IMR-90 (cell line): ENCODE results near the gene RAD51B. TPM values are rescaled to one million over a fixed set of nuclear protein-coding genes. Genes with fewer than 3 reads are reported as not detected.

Experiments
- ATAC-seq: fragments of 200-7000 bp; cut with Tn5 transposase; 2 replicates; pipeline ENCODE4 v1.9.1; 2020; ENCODE audit warnings: low read depth, mild to moderate bottlenecking, moderate library complexity
- BruUV-seq: library from RNA; stranded (reverse); fragments of 400-500 nt; replicated peaks from 2 replicates; lab custom pipeline; 2021; lab: Mats Ljungman, UMichigan
- CTCF ChIA-PET: fragments of 300-600 bp; formaldehyde crosslinking; extraction: SDS; loops from one replicate; lab custom pipeline; 2021; ENCODE audit warnings: antibody characterized with exemption; lab: Yijun Ruan, JAX
- POLR2A ChIA-PET: fragments of 300-600 bp; sonication (Branson Sonifier 250); formaldehyde crosslinking; loops from one replicate; lab custom pipeline; 2022; ENCODE audit warnings: antibody characterized with exemption; ENCODE audit not compliant: unreplicated experiment; lab: Charles Lee
- DNase-seq: peaks from one replicate; pipeline ENCODE4 v3.0.0; 2013
- H2AFZ ChIP-seq: replicated peaks from 2 replicates; pipeline ENCODE3; 2013; ENCODE audit warnings: low read length, mild to moderate bottlenecking; ENCODE audit not compliant: poor library complexity
- H2AK5ac ChIP-seq: 2 replicates; pipeline ENCODE4 v1.6.1; 2013; ENCODE audit warnings: low read depth, low read length, inconsistent platforms
- H2AK9ac ChIP-seq: replicated peaks from 2 replicates; pipeline ENCODE3; 2013; ENCODE audit warnings: mild to moderate bottlenecking, low read depth, low read length, moderate library complexity; ENCODE audit not compliant: poor library complexity
- H2BK120ac ChIP-seq: 2 replicates; pipeline ENCODE4 v1.6.1; 2013; ENCODE audit warnings: low read depth, low read length, inconsistent platforms
- H2BK15ac ChIP-seq: 3 replicates; pipeline ENCODE4 v1.6.1; 2013; ENCODE audit warnings: low read depth, low read length, inconsistent platforms
- H2BK20ac ChIP-seq: 2 replicates; pipeline ENCODE4 v1.6.1; 2013; ENCODE audit warnings: low read depth, mild to moderate bottlenecking, inconsistent platforms, low read length, moderate library complexity
- H2BK5ac ChIP-seq: 2 replicates; pipeline ENCODE4 v1.6.1; 2013; ENCODE audit warnings: mild to moderate bottlenecking, low read depth, low read length, inconsistent platforms; ENCODE audit not compliant: poor library complexity, severe bottlenecking
- H3K14ac ChIP-seq: replicated peaks from 2 replicates; pipeline ENCODE4 v1.6.1; 2013; ENCODE audit warnings: low read depth, low read length, inconsistent platforms
- H3K18ac ChIP-seq: 2 replicates; pipeline ENCODE4 v1.6.1; 2013; ENCODE audit warnings: low read depth, low read length, control low read depth
- H3K23ac ChIP-seq: 2 replicates; pipeline ENCODE4 v1.6.1; 2013; ENCODE audit warnings: low read depth, low read length, inconsistent platforms
- H3K27ac ChIP-seq: 2 replicates; pipeline ENCODE4 v1.5.1; 2013; ENCODE audit warnings: mild to moderate bottlenecking, control low read depth, low read length; ENCODE audit not compliant: insufficient read depth
- H3K27me3 ChIP-seq: 2 replicates; pipeline ENCODE4 v1.6.1; 2013; ENCODE audit warnings: low read length; ENCODE audit not compliant: control insufficient read depth, insufficient read depth
- H3K36me3 ChIP-seq: 2 replicates; pipeline ENCODE4 v1.6.1; 2013; ENCODE audit warnings: low read length, mixed read lengths; ENCODE audit not compliant: control insufficient read depth, insufficient read depth
- H3K4ac ChIP-seq: 2 replicates; pipeline ENCODE4 v1.6.1; 2013; ENCODE audit warnings: low read depth, low read length, inconsistent platforms
- H3K4me1 ChIP-seq: 2 replicates; pipeline ENCODE4 v1.6.1; 2013; ENCODE audit warnings: low read length, mixed read lengths; ENCODE audit not compliant: control insufficient read depth, insufficient read depth
- H3K4me2 ChIP-seq: 2 replicates; pipeline ENCODE4 v1.6.1; 2013; ENCODE audit warnings: low read depth, mild to moderate bottlenecking, control low read depth, low read length, moderate library complexity
- H3K4me3 ChIP-seq: 2 replicates; pipeline ENCODE4 v1.5.1; 2013; ENCODE audit warnings: low read depth, mild to moderate bottlenecking, control low read depth, low read length, moderate library complexity; ENCODE audit not compliant: insufficient read depth
- H3K56ac ChIP-seq: 2 replicates; pipeline ENCODE4 v1.6.1; 2013; ENCODE audit warnings: low read length, inconsistent platforms; ENCODE audit not compliant: insufficient read depth; ENCODE audit errors: extremely low read depth
- H3K79me1 ChIP-seq, 2 experiments: 2 replicates each; pipeline ENCODE4 v1.6.1; 2013; ENCODE audit warnings: low read length in 2 of 2, inconsistent platforms in 1 of 2, low read depth in 1 of 2
- H3K9ac ChIP-seq: 2 replicates; pipeline ENCODE4 v1.6.1; 2013; ENCODE audit warnings: low read depth, low read length, control low read depth
- H3K9me1 ChIP-seq: 2 replicates; pipeline ENCODE4 v1.6.1; 2013; ENCODE audit warnings: low read length, inconsistent platforms; ENCODE audit not compliant: insufficient read depth
- H3K9me3 ChIP-seq: 2 replicates; pipeline ENCODE4 v1.6.1; 2013; ENCODE audit warnings: low read length; ENCODE audit not compliant: control insufficient read depth, insufficient read depth
- H4K20me1 ChIP-seq: 2 replicates; pipeline ENCODE4 v1.6.1; 2013; ENCODE audit warnings: low read length, inconsistent platforms; ENCODE audit not compliant: insufficient read depth
- H4K5ac ChIP-seq: 2 replicates; pipeline ENCODE4 v1.6.1; 2013; ENCODE audit warnings: mild to moderate bottlenecking, low read depth, low read length, control low read depth
- H4K8ac ChIP-seq, 2 experiments: 2 replicates each; pipeline ENCODE4 v1.6.1; 2013; ENCODE audit warnings: low read depth in 2 of 2, low read length in 2 of 2, control low read depth in 1 of 2, inconsistent platforms in 1 of 2
- H4K91ac ChIP-seq: 2 replicates; pipeline ENCODE4 v1.6.1; 2013; ENCODE audit warnings: low read depth, low read length, inconsistent platforms; ENCODE audit not compliant: insufficient read depth
- BHLHE40 ChIP-seq: fragments of 150-350 bp; IDR thresholded peaks from 2 replicates; pipeline ENCODE4 v1.6.1; 2016; ENCODE audit warnings: mild to moderate bottlenecking, low read depth, low read length
- FOS ChIP-seq: fragments of 150-350 bp; IDR thresholded peaks from 2 replicates; pipeline ENCODE4 v1.6.1; 2016; ENCODE audit warnings: low read depth, low read length
- MAZ ChIP-seq: IDR thresholded peaks from 2 replicates; pipeline ENCODE4 v1.6.1; 2012; ENCODE audit warnings: low read depth, mild to moderate bottlenecking, low read length, improper control_type of control experiment, moderate library complexity, borderline replicate concordance
- NFE2L2 ChIP-seq: fragments of 150-350 bp; IDR thresholded peaks from 2 replicates; pipeline ENCODE4 v1.6.1; 2016; ENCODE audit warnings: low read depth, mild to moderate bottlenecking, low read length
- RAD21 ChIP-seq: IDR thresholded peaks from 2 replicates; pipeline ENCODE4 v1.6.1; 2012; ENCODE audit warnings: low read length, improper control_type of control experiment
- RFX5 ChIP-seq: IDR thresholded peaks from 2 replicates; pipeline ENCODE4 v1.8.0; 2012; ENCODE audit warnings: low read depth, mild to moderate bottlenecking, low read length, moderate library complexity
- SMC3 ChIP-seq: fragments of 150-350 bp; IDR thresholded peaks from 2 replicates; pipeline ENCODE4 v1.6.1; 2016; ENCODE audit warnings: low read depth, mild to moderate bottlenecking, antibody characterized with exemption, low read length, moderate library complexity
- WGBS, 2 experiments: methylation state at CpG; one replicate each; pipeline versions ENCODE4 v1.1.5 to v1.1.7; 2013; ENCODE audit warnings: missing lambda C conversion rate in 2 of 2; ENCODE audit not compliant: insufficient read length in 1 of 2; ENCODE audit errors: extremely low coverage in 2 of 2; 5-methylcytosine and 5-hydroxymethylcytosine counted together
- dilution Hi-C: fragments of 300-500 bp; cut with HindIII; formaldehyde crosslinking; loops from one replicate; pipeline ENCODE4 v1.14.3; 2018; ENCODE audit warnings: low sequenced_read_pairs; ENCODE audit not compliant: unreplicated experiment
- in situ Hi-C: fragments of 300-500 bp; cut with MboI; formaldehyde crosslinking; loops from 3 replicates; pipeline ENCODE4 v1.14.3; 2019; ENCODE audit warnings: low sequenced_read_pairs, inconsistent platforms, mixed read lengths
- intact Hi-C: fragments of 100-400 bp; cut with micrococcal nuclease; formaldehyde crosslinking; loops from 2 replicates; pipeline ENCODE4 v1.10.0; 2022
- polyA plus RNA-seq, 3 experiments: library from polyadenylated mRNA; depleted of rRNA; stranded (reverse); fragments of >200 nt; gene quantifications; 2 replicates each; pipeline ENCODE4 v1.2.3, GENCODE V29; 2012; ENCODE audit warnings: low replicate concordance in 1 of 3
- total RNA-seq: library from RNA; depleted of rRNA; stranded (reverse); fragments of >200 nt; gene quantifications from 2 replicates; pipeline ENCODE4 v1.2.3, GENCODE V29; 2012

Gene RAD51B
- total and polyA plus RNA-seq, 2 of the 4 experiments (the other 2 are of a cell fraction): 5.1 to 18.8 TPM

GRCh38 chr14:68144051-68144681 lies 324.6 kb downstream of the RAD51B start:
- in situ Hi-C loops (no loop called here), intact Hi-C loops (loop anchor here (10.0 kb wide), 1 partner anchor 651 kb away; the partner anchor contains the start of gene ZFP36L1), dilution Hi-C loops (no loop called here)
- peak overlapping the region; percentile 35 for H2BK120ac ChIP-seq
- H4K91ac ChIP-seq: peak overlapping the region; percentile 25; the same call in 1 of the 2 replicates
- no peaks in the 10 kb centered on the region for H3K36me3 ChIP-seq
- H3K14ac ChIP-seq: peak overlapping the region; percentile 42; the same call in 1 of the 2 replicates
- H3K23ac ChIP-seq: peak overlapping the region; percentile 31; the same call in 1 of the 2 replicates
- 0 out of 4 replicates have a peak, but pooled peaks cover 0 to 7% of the 10 kb centered on the region in 2 experiments for H3K79me1 ChIP-seq
- no peak overlapping the region for H2AFZ ChIP-seq
- DNase-seq (peak; percentile 11), ATAC-seq (no peak)
- no CpG with 5 or more reads among the region's 3 CpGs for WGBS, 2 experiments
- no peaks in the 10 kb centered on the region for H4K20me1 ChIP-seq
- H4K5ac ChIP-seq: no peak overlapping the region
- no peak overlapping the region for H3K27ac ChIP-seq
- CTCF ChIA-PET: no interaction called here
- no peak overlapping the region for H3K4me2 ChIP-seq
- no peak overlapping the region for H3K9ac ChIP-seq
- peak overlapping the region; percentile 62; the same call in 2 of the 3 replicates for H2BK15ac ChIP-seq
- POLR2A ChIA-PET: no interaction called here
- no peak overlapping the region for H2AK9ac ChIP-seq
- no peak overlapping the region for H2AK5ac ChIP-seq
- H3K9me3 ChIP-seq: no peaks in the 10 kb centered on the region; the same call in 1 of the 2 replicates
- H3K4ac ChIP-seq: 0 out of 2 replicates have a peak overlapping the region, but pooled peaks have one; percentile 53
- H3K4me1 ChIP-seq: peaks cover 23% of the 10 kb centered on the region
- peaks cover 11% of the 10 kb centered on the region for H3K9me1 ChIP-seq
- peak overlapping the region; percentile 11 to 32; a peak in 2 of 4 replicates for H4K8ac ChIP-seq
- no TSS peak for BruUV-seq
- TF ChIP-seq SMC3: no peak
- TF ChIP-seq NFE2L2: no peak
- no peak for TF ChIP-seq BHLHE40
- TF ChIP-seq FOS: no peak
- TF ChIP-seq MAZ: no peak
- TF ChIP-seq RAD21: no peak
- no peak for TF ChIP-seq RFX5
- H3K56ac ChIP-seq: no peak overlapping the region
- no peaks in the 10 kb centered on the region for H3K27me3 ChIP-seq
- H2BK20ac ChIP-seq: peak overlapping the region; percentile 79
- H3K18ac ChIP-seq: peak overlapping the region; percentile 2; the same call in 1 of the 2 replicates
- H2BK5ac ChIP-seq: no peak overlapping the region
- no peak overlapping the region for H3K4me3 ChIP-seq
